GM12801 (cell line): Measurements from ENCODE around the gene GREB1L.

ENCODE experiments used
- TF ChIP-seq, protein P1 (sequence below): IDR thresholded peaks from one replicate; pipeline ENCODE4 v1.5.1; 2011; ENCODE audit warnings: control low read depth; ENCODE audit not compliant: insufficient read length; ENCODE audit errors: extremely low read depth

The GREB1L gene

DNA sequence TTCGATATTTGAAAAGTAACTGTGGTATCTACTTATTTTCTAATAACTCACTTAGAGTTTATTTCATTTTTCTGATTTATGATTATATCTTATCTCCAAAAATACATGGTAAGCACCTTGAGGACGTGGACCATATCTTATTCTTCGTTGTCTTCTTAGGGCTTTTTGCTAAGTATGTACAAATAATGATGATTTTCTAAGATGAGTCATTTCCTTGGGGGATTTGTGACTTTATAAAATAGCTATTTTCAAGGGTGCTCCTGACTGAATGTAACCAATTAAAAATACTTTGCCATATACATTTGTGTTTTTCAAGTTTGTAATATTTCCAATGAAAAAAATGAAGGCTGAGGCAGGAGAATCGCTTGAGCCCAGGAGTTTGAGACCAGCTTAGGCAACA, 56.3 kb downstream of the GREB1L start:
- TF ChIP-seq, protein P1, sequence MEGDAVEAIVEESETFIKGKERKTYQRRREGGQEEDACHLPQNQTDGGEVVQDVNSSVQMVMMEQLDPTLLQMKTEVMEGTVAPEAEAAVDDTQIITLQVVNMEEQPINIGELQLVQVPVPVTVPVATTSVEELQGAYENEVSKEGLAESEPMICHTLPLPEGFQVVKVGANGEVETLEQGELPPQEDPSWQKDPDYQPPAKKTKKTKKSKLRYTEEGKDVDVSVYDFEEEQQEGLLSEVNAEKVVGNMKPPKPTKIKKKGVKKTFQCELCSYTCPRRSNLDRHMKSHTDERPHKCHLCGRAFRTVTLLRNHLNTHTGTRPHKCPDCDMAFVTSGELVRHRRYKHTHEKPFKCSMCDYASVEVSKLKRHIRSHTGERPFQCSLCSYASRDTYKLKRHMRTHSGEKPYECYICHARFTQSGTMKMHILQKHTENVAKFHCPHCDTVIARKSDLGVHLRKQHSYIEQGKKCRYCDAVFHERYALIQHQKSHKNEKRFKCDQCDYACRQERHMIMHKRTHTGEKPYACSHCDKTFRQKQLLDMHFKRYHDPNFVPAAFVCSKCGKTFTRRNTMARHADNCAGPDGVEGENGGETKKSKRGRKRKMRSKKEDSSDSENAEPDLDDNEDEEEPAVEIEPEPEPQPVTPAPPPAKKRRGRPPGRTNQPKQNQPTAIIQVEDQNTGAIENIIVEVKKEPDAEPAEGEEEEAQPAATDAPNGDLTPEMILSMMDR = no peak

GRCh38 chr18:21300035-21300907, 58.2 kb downstream of the GREB1L start:
- TF ChIP-seq, protein P1 = no peak

DNA sequence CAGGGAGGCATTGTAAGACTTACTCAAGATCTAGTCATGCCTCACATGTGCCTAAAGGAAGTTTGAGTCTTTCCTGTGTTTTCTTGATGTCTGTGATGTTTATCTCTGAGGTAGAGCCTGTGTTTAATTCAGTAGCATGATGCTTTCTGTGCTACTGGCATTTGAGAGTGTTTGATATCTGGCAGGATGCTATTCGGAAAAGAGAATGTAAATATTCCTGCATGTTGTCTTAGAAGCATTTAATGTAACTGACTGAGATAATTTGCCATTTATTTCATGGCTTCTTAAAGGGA, 58.8 kb downstream of the GREB1L start:
- TF ChIP-seq, protein P1 = no peak

DNA sequence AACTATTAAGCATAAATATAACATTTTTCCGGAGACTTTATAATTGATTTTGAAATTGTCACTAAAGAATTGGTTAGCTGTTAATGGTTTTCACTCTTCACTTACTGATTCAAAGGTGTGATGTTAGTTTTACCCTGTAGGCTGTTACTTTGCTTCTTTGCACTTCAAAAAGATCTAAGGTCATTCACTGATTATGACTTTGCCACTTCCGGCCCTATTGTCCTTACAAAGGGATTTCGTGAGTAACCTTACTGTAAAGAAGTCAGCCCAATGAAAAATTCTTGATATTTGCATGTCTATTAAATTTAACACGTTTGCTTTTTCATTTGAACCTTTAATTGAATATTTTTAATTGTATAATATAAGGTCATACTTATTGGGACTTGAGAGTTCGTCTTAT, 61.4 kb downstream of the GREB1L start:
- TF ChIP-seq, protein P1 = no peak

DNA sequence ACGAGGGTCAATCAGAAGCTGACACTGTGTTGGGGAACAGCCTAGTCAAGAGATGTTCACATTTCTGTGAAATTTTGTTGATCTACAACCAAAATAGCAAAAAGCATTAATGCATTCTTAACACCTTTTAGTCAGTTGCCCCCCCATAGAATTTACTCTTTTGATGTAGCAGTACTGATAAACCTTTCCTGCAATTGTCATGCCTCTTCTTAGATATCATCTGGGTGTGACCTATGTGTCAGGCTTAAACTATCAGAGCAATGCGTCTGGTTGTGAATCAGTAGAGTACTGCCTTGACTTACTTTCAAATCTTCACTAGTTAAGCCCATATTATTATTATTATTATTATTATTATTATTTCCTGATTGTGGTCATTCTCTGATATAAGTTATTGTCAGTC, 61.9 kb downstream of the GREB1L start:
- TF ChIP-seq, protein P1 = no peak

GRCh38 chr18:21305621-21306020, 63.6 kb downstream of the GREB1L start:
- TF ChIP-seq, protein P1 = no peak

DNA sequence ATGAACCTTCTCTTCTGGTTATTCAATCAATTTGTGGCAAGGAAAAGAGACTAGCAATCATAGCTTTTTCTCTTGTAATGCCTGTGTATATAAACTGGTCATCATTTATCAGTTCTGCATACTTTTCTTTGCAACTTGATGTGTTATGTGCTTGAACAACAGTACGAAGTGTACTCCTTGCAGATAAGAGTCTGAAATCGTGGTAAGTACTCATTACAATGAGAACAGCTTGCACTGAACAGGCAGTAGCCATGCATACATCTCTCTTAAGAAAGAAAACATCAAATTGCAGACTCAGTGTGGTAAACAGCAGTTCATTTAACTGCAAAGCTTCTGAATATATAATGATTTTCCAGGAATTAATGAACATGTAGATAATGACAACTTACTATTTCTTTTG, 64.3 kb downstream of the GREB1L start:
- TF ChIP-seq, protein P1 = no peak
